CD4-positive, CD25-positive, alpha-beta regulatory T cell (primary cell): Measurements from ENCODE around the gene MARK2. TPM values are rescaled to one million over a fixed set of nuclear protein-coding genes. Genes with fewer than 3 reads are reported as not detected.

Source experiments
- ATAC-seq, 2 donors: fragments of 150-1000 bp; cut with Tn5 transposase; one replicate each; pipeline ENCODE4 v1.10.0; 2021; ENCODE audit warnings: low read depth in 2 of 2, moderate number of reproducible peaks in 2 of 2, moderate library complexity in 1 of 2
- DNase-seq, 3 donors: peaks; one replicate each; pipeline versions ENCODE4 v3.0.0 to v3.0.0-alpha.2; 2012 to 2022; ENCODE audit warnings: mixed read lengths in 1 of 3
- H3K27ac ChIP-seq: one replicate; pipeline ENCODE4 v1.7.0; 2013; ENCODE audit warnings: mild to moderate bottlenecking, low read length; ENCODE audit not compliant: insufficient read depth, poor library complexity, severe bottlenecking
- H3K27me3 ChIP-seq: one replicate; pipeline ENCODE4 v1.7.0; 2013; ENCODE audit warnings: low read length; ENCODE audit not compliant: control insufficient read depth, insufficient read depth
- H3K36me3 ChIP-seq: one replicate; pipeline ENCODE4 v1.7.0; 2013; ENCODE audit warnings: mild to moderate bottlenecking, low read length, moderate library complexity; ENCODE audit not compliant: control insufficient read depth, insufficient read depth
- H3K4me1 ChIP-seq: 2 replicates; pipeline ENCODE4 v1.7.0; 2013; ENCODE audit warnings: mild to moderate bottlenecking, low read length; ENCODE audit not compliant: insufficient read depth, control insufficient read depth, poor library complexity, severe bottlenecking
- H3K4me3 ChIP-seq: one replicate; pipeline ENCODE4 v1.7.0; 2013; ENCODE audit warnings: low read depth, mild to moderate bottlenecking, low read length, moderate library complexity
- H3K9me3 ChIP-seq, 2 experiments: 1 replicate in 1 of 2; 2 replicates in 1 of 2; pipeline ENCODE4 v1.7.0; 2013; ENCODE audit warnings: low read length in 2 of 2, mild to moderate bottlenecking in 1 of 2, moderate library complexity in 1 of 2; ENCODE audit not compliant: control insufficient read depth in 2 of 2
- H3K27ac Mint-ChIP-seq, 3 donors: one replicate each; pipeline ENCODE4 v1.8.0; 2020 to 2022; ENCODE audit warnings: mild to moderate bottlenecking in 3 of 3, mixed read lengths in 3 of 3, moderate library complexity in 2 of 3
- H3K27me3 Mint-ChIP-seq: one replicate; pipeline ENCODE4 v1.8.0; 2022; ENCODE audit warnings: mild to moderate bottlenecking, mixed read lengths
- H3K36me3 Mint-ChIP-seq: one replicate; pipeline ENCODE4 v1.8.0; 2020; ENCODE audit warnings: mixed read lengths
- H3K4me1 Mint-ChIP-seq, 4 donors: one replicate each; pipeline ENCODE4 v1.8.0; 2020 to 2022; ENCODE audit warnings: mixed read lengths in 4 of 4, mild to moderate bottlenecking in 1 of 4
- H3K4me3 Mint-ChIP-seq, 4 donors: one replicate each; pipeline ENCODE4 v1.8.0; 2020 to 2022; ENCODE audit warnings: mild to moderate bottlenecking in 4 of 4, mixed read lengths in 4 of 4, moderate library complexity in 3 of 4
- H3K9me3 Mint-ChIP-seq, 7 donors: one replicate each; pipeline ENCODE4 v1.8.0; 2020 to 2022; ENCODE audit warnings: mixed read lengths in 7 of 7, mild to moderate bottlenecking in 3 of 7, moderate library complexity in 2 of 7
- polyA plus RNA-seq, 4 donors: library from polyadenylated mRNA; unstranded; fragments of 300-500 nt; fragmentation: Illumina TruSeq; gene quantifications; one replicate each; pipeline ENCODE4 v1.2.3, GENCODE V29; 2021
- total RNA-seq: library from RNA; stranded (reverse); gene quantifications from one replicate; pipeline ENCODE4 v1.2.3, GENCODE V29; 2022

MARK2 gene
- total and polyA plus RNA-seq, 5 donors from 2014 or later: 29.3 to 66.6 (median 38.5) TPM

GRCh38 chr11:63931045-63931444 is 92.1 kb downstream of the MARK2 start:
- no peaks in the 10 kb centered on the region for H3K36me3 Mint-ChIP-seq
- DNase-seq: no peak
- Histone ChIP-seq H3K27ac (no peak overlapping the region), H3K27me3 (no peaks in the 10 kb centered on the region), H3K9me3 (no peaks in the 10 kb centered on the region), H3K36me3 (no peaks in the 10 kb centered on the region), H3K4me3 (no peak overlapping the region), H3K4me1 (no peaks in the 10 kb centered on the region)
- H3K4me1 Mint-ChIP-seq: no peaks in the 10 kb centered on the region
- no peak overlapping the region for H3K27ac Mint-ChIP-seq
- no peak for ATAC-seq
- peaks cover 0 to 2% (median 0%) of the 10 kb centered on the region in 7 donors for H3K9me3 Mint-ChIP-seq
- no peak overlapping the region for H3K4me3 Mint-ChIP-seq
- H3K27me3 Mint-ChIP-seq: peaks cover 6% of the 10 kb centered on the region

DNA sequence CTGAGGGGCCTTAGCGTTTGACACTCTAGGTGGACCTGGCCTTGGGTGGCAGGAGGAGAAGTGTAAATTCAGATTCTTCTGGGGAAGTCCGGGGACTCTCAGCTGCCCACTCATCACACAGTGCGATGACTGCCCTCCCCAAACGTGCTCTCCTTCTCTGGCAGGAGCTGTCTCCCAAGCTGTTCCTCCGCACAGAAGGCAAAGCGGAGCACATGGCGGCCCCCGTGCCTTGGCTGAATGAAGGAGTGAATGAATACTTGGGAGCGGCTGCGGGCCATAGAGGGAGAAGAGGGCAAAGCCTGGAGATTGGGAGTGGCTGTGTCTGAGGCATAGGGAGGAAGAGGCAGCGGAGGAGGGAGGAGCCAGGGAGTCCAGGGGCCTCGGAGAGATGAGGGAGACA is 93.0 kb downstream of the MARK2 start:
- no peak overlapping the region for H3K4me3 ChIP-seq
- peaks cover 6% of the 10 kb centered on the region for H3K27me3 Mint-ChIP-seq
- H3K4me1 Mint-ChIP-seq: no peaks in the 10 kb centered on the region
- H3K9me3 Mint-ChIP-seq: peaks cover 0 to 2% (median 0%) of the 10 kb centered on the region in 7 donors
- H3K27me3 ChIP-seq: no peaks in the 10 kb centered on the region
- H3K36me3 Mint-ChIP-seq: no peaks in the 10 kb centered on the region
- H3K27ac Mint-ChIP-seq: no peak overlapping the region
- H3K4me1 ChIP-seq: no peaks in the 10 kb centered on the region
- no peak overlapping the region for H3K27ac ChIP-seq
- no peak for ATAC-seq
- no peaks in the 10 kb centered on the region for H3K9me3 ChIP-seq
- DNase-seq: no peak
- H3K36me3 ChIP-seq: no peaks in the 10 kb centered on the region
- H3K4me3 Mint-ChIP-seq: no peak overlapping the region

DNA sequence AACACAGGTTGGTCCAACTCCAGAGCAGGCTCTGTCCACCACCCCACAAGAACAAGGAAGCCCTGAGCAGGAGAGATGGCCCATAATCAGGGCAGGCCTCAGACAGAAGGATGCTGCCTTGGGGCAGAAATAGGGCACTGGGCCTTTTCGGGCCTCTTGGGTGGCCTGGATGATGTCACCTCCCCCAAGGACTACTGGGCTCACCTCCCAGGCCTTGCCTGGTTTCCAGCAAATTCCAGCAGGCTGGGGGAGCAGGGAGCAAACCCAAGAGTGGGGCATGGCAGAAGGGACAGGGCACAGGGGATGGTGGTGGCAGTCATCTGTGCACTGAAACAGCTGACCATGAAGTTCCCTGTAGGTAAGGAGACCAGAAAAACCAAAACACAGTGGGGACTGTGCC is 94.5 kb downstream of the MARK2 start:
- Mint-ChIP-seq H3K27me3 (peaks cover 10% of the 10 kb centered on the region), H3K4me3 (no peak overlapping the region), H3K36me3 (no peaks in the 10 kb centered on the region), H3K4me1 (peaks cover 0 to 11% (median 5%) of the 10 kb centered on the region in 4 donors), H3K27ac (no peak overlapping the region), H3K9me3 (peaks cover 0 to 2% (median 0%) of the 10 kb centered on the region in 7 donors)
- Histone ChIP-seq H3K36me3 (no peaks in the 10 kb centered on the region), H3K27me3 (no peaks in the 10 kb centered on the region), H3K27ac (no peak overlapping the region), H3K9me3 (no peaks in the 10 kb centered on the region), H3K4me1 (peaks cover 6% of the 10 kb centered on the region), H3K4me3 (no peak overlapping the region)
- ATAC-seq (no peak), DNase-seq (no peak)

GRCh38 chr11:63937713-63938478 is 99.0 kb downstream of the MARK2 start:
- H3K4me1 Mint-ChIP-seq: peaks cover 5 to 23% (median 16%) of the 10 kb centered on the region in 4 donors
- peak; percentile 1 to 6 for ATAC-seq
- H3K27ac Mint-ChIP-seq: peak overlapping the region in 2 of 3 donors; percentile 69 to 95
- H3K4me3 ChIP-seq: peak overlapping the region; percentile 87
- peak in 1 of 3 donors; percentile 47 for DNase-seq
- H3K9me3 ChIP-seq: no peaks in the 10 kb centered on the region
- H3K27ac ChIP-seq: peak overlapping the region; percentile 67
- H3K36me3 Mint-ChIP-seq: no peaks in the 10 kb centered on the region
- peak overlapping the region; percentile 87 to 94 (median 90) for H3K4me3 Mint-ChIP-seq
- H3K27me3 ChIP-seq: no peaks in the 10 kb centered on the region
- H3K27me3 Mint-ChIP-seq: peaks cover 9% of the 10 kb centered on the region
- no peaks in the 10 kb centered on the region for H3K9me3 Mint-ChIP-seq
- H3K36me3 ChIP-seq: no peaks in the 10 kb centered on the region
- peaks cover 19% of the 10 kb centered on the region for H3K4me1 ChIP-seq

GRCh38 chr11:63938479-63939396 is 99.8 kb downstream of the MARK2 start, which contains the start of gene NAA40:
NAA40 (plus strand) TSS chr11:63939002; CDS start chr11:63939097, 95 bp downstream.
- peak within 1 kb of the TSS; percentile 87 for H3K4me3 ChIP-seq
- H3K27me3 Mint-ChIP-seq: peaks cover 9% of the 10 kb centered on the region
- peak; percentile 91 to 92 for ATAC-seq
- no peaks in the 10 kb centered on the region for H3K27me3 ChIP-seq
- H3K4me1 ChIP-seq: peaks cover 19% of the 10 kb centered on the region
- H3K36me3 Mint-ChIP-seq: no peaks in the 10 kb centered on the region
- H3K27ac Mint-ChIP-seq: peak within 1 kb of the TSS; percentile 88 to 96 (median 95)
- H3K4me3 Mint-ChIP-seq: peak within 1 kb of the TSS; percentile 89 to 94 (median 92)
- peaks cover 5 to 23% (median 16%) of the 10 kb centered on the region in 4 donors for H3K4me1 Mint-ChIP-seq
- no peaks in the 10 kb centered on the region for H3K9me3 Mint-ChIP-seq
- peak within 1 kb of the TSS; percentile 67 for H3K27ac ChIP-seq
- no peaks in the 10 kb centered on the region for H3K36me3 ChIP-seq
- H3K9me3 ChIP-seq: no peaks in the 10 kb centered on the region
- peak; percentile 89 to 96 (median 91) for DNase-seq

- H3K27me3 ChIP-seq: no peaks in the 10 kb centered on the region
- H3K4me1 ChIP-seq: peaks cover 19% of the 10 kb centered on the region
- H3K4me3 ChIP-seq: peak overlapping the region; percentile 81
- peak overlapping the region; percentile 88 to 96 (median 90) for H3K27ac Mint-ChIP-seq
- DNase-seq (no peak), ATAC-seq (no peak)
- H3K36me3 ChIP-seq: no peaks in the 10 kb centered on the region
- H3K27ac ChIP-seq: peak overlapping the region; percentile 55
- H3K36me3 Mint-ChIP-seq: no peaks in the 10 kb centered on the region
- H3K27me3 Mint-ChIP-seq: peaks cover 9% of the 10 kb centered on the region
- H3K4me3 Mint-ChIP-seq: peak overlapping the region; percentile 89 to 94 (median 92)
- H3K9me3 ChIP-seq: no peaks in the 10 kb centered on the region
- no peaks in the 10 kb centered on the region for H3K9me3 Mint-ChIP-seq
- peaks cover 5 to 29% (median 20%) of the 10 kb centered on the region in 4 donors for H3K4me1 Mint-ChIP-seq
These were observed 100.5 kb downstream of the MARK2 start for GRCh38 chr11:63939397-63939891.

- Mint-ChIP-seq H3K27me3 (peaks cover 9% of the 10 kb centered on the region), H3K4me1 (peaks cover 5 to 32% (median 20%) of the 10 kb centered on the region in 4 donors), H3K36me3 (no peaks in the 10 kb centered on the region), H3K27ac (peak overlapping the region in 1 of 3 donors; percentile 88), H3K4me3 (peak overlapping the region; percentile 68 to 92 (median 90)), H3K9me3 (no peaks in the 10 kb centered on the region)
- H3K27me3 ChIP-seq: no peaks in the 10 kb centered on the region
- H3K4me1 ChIP-seq: peaks cover 19% of the 10 kb centered on the region
- ATAC-seq: no peak
- H3K36me3 ChIP-seq: no peaks in the 10 kb centered on the region
- H3K9me3 ChIP-seq: no peaks in the 10 kb centered on the region
- no peak overlapping the region for H3K27ac ChIP-seq
- no peak overlapping the region for H3K4me3 ChIP-seq
- DNase-seq: no peak
These were observed 101.9 kb downstream of the MARK2 start for GRCh38 chr11:63940786-63941185.
